GM18520 (cell line): ENCODE measurements around the gene CHRNA4.

Experiments used
- ATAC-seq: cut with Tn5 transposase; IDR thresholded peaks from one replicate; pipeline ENCODE4 v1.9.1; 2021; ENCODE audit not compliant: unreplicated experiment

Gene CHRNA4

DNA sequence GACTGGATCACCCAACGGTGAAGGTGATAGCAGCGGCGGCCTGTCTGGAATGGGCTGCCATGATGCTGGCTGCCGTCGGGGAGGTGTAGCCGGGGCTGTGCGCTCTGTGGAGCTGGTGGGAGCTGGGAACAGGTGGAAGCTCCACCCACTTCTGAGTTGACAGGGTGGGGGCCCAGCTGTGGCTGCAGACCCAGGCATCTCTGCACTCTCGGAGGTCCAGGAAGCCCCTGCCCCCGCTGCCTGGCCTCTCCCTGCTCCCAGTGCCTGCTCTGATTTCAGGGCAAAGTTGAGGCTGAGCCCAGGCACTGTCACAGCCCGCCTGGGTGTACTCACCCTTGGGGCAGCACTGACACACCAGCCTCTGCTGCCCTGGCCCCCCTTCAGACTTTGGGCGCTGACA, 18.1 kb upstream of the CHRNA4 start:
- no peak for ATAC-seq

DNA sequence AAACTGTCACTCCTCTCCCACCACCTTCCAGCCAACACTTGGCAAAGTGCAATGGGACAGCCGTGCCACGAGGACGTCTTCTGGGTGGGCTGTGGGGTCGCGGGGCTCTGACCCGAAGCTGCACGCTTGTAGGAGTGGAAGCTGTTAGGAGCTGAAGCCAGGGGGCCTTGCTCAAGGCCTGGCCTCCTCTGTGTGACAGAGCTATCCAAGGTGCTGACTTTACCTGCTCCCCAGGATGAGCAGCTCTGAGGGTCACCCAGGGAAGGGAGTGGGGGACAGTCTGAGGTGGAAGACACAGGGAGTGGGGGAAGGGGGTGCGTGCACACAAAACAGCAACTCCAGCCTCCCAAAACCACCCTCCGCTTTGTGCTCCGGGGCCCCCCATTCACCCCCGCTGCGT, 17.5 kb upstream of the CHRNA4 start:
- no peak for ATAC-seq

GRCh38 chr20:63377951-63378381, 16.8 kb upstream of the CHRNA4 start:
- ATAC-seq = no peak

GRCh38 chr20:63377256-63377941, 16.2 kb upstream of the CHRNA4 start:
- ATAC-seq = no peak

DNA sequence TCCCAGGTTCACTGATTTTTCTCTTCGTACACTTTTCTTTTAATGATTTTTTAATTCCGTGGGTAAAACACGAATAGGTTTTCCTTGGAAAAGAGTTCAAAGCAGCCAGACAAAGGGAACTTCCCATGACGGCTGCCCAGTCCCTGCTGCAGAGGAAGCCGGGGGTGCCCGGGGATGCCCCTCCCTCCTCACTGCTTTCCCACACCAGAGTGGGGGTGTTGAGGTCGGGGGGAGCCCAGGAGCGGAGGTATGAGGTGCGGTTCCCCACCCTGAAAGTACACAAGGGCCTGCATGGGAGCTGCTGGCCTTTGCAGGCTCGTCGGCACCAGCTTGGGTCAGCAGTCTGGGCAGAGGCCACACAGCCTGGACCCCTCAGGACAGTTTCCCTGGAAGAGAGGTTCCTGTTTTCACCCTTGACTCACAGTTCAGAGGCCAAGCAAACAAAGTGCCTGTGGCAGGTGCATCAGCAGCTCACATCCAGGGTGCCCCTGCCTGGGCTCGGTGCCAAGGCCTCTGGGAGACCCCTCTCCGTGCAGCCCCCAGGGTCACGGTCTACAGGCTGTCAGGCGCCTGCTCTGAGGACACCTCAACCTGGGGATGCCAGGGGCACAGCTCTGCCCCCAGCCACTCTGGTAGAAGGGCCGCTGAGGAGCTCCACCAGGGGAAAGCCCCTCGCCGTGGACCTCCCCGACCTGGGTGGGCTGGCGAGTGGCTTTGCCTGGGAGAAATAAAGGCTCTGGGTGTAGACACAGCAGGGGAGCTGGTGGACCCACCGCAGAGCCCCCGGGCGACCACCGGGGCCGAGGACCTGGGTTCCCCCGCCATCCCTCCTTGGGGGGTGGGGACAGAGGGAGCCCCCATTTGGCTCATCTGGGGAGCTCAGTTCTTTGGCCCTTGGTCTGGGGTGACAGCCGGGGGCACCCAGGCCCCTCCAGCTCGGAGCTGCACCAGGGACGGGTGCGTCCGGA, 15.4 kb upstream of the CHRNA4 start:
- no peak for ATAC-seq

DNA sequence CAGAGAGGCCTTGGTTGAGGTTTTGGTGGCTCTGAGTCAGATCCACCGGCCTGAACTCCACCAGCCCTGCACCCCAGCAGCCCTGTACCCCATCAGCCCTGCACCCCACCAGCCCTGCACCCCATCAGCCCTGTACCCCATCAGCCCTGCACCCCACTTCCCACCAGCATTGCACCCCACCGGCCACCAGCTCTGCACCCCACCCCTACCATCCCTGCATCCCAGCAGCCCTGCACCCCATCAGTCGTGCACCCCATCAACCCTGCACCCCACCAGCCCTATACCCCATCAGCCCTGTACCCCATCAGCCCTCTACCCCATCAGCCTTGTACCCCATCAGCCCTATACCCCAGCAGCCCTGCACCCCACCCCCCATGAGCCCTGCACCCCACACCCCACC, 14.3 kb upstream of the CHRNA4 start:
- no peak for ATAC-seq

DNA sequence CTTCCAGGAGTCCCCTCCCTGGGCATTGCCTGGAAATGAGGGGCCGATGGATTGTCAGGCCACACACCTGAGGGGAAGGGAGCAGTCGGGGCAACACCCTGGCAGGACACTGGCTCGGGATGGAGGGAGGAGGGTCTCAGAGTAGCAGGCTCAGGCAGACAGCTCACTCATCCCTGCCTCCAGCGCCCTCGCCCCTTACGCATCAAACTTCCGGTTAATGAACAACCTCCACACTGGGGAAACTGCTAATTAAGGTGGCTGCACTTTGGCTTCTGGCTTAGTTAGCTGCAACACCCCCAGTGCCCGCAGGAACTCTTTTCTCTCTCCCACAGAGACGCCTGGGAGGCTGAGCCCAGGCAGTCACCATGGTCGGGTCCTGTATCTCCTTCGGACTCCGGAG, 13.4 kb upstream of the CHRNA4 start:
- ATAC-seq = no peak

DNA sequence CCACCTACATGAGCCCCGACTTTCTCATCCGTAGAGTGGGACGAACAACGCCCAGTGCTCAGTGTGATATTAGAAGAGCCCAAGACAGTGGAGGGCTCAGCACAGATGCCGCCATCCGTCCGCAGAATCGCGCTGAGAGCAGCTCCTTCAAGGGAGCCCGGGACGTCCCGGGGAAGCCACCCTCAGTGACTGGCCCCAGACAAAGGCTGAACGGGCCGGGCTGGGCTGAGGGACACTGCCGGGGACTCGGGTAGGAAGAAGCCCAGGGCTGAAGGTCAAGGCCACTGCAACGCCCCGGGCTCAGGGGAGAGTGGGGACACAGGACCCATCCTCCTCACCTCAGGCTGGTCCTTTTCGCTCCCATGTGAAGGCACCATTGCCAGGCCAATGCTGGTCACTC, 12.8 kb upstream of the CHRNA4 start:
- no peak for ATAC-seq

GRCh38 chr20:63372971-63373885, 12.1 kb upstream of the CHRNA4 start:
- no peak for ATAC-seq

DNA sequence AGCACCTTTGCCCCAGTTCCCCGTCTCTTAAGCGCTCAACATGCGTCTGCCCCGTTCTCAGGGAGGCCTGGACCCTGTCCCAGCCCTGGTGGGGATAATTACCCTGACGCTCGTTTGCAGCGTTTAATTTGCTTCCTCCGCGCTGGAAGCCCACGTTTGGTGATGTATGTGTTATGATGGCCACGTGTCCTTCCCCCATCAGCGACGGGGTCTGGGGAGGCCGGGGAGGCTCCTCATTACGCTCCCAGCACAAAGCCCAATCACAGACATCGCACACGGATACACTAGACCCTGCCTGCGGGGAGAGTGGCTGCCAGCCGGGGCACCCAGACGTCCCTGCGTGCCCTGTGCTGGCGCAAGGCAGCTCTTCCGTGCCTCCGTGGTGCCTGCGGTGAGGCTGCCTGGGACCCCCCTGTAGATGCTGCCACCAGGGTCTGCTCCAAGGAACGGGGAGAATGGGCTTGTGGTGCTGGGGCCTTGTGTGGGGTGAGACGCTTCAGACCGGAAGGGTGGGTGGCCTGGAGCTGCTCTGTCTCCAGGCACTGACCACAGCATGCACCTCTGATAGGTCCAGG, 10.2 kb upstream of the CHRNA4 start:
- ATAC-seq = no peak

DNA sequence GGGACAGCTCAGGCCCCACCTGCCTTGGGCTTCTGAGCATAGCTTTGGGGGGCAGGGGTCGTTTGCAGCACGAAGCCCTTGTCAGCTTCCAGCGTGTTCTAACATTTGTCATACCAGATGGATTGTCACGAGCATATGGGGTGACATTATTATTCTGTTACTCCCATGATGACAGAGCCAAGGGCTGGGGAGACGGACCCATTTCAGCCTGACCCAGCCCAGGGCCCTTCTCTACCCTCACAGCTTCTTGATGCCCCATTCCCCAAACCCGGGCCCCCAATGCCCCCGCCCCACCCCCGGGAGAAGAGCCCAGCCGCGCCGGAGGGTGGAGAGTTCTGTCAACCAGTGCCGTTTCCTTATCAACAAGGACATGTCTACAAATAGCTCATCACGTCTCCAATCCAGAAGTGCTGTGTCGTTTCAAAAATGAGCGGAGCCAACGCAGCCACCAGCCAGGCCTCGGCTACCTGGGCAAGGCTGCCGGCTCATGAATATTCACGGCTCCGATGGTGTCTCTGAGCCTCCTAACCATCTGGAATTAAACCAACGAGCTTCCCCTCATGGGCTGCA, 9.6 kb upstream of the CHRNA4 start:
- ATAC-seq = no peak

GRCh38 chr20:63369724-63370617, 8.8 kb upstream of the CHRNA4 start:
- no peak for ATAC-seq

DNA sequence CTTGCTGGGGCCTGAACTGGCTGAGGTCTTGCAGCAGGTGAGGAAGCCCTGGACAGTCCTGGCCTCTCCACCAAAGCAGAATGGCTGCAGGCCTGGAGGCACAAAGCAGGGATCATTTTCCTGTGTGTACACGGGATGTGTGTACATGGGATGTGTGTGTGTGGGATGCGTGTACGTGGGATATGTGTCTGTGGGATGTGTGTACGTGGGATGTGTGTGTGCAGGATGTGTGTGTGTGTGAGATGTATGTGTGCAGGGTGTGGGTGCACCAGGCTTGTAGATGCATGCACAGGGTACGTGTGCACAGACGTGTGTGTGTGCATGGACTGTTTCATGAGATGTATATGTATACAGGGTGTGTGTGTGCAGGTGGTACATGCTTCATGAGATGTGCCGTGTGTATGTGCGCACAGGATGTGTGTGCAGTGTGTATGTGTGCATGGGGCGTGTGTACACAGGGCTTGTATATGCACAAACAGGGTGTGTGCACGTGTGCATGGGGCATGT, 7.9 kb upstream of the CHRNA4 start:
- ATAC-seq = no peak

DNA sequence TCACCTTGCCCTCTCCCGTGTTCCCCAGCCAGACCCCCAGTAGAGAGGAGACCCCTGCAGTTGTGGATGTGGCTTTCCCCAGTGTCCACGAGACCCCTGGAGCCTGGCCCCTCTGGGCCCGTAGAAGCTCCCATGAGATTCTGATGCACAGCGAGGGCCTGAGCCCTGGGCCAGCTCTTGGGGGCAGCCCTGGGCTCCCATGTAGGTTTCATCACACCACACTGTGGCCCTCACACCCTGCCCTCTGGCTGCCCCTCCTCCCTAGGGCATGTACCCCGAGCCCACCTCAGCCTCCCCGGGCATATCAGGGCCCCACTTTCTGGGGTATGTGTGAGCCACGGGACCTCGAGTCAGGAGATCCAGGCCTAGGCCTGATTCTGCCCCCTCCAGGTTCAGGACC, 7.0 kb upstream of the CHRNA4 start:
- no peak for ATAC-seq

GRCh38 chr20:63367446-63368055, 6.4 kb upstream of the CHRNA4 start:
- ATAC-seq = no peak

DNA sequence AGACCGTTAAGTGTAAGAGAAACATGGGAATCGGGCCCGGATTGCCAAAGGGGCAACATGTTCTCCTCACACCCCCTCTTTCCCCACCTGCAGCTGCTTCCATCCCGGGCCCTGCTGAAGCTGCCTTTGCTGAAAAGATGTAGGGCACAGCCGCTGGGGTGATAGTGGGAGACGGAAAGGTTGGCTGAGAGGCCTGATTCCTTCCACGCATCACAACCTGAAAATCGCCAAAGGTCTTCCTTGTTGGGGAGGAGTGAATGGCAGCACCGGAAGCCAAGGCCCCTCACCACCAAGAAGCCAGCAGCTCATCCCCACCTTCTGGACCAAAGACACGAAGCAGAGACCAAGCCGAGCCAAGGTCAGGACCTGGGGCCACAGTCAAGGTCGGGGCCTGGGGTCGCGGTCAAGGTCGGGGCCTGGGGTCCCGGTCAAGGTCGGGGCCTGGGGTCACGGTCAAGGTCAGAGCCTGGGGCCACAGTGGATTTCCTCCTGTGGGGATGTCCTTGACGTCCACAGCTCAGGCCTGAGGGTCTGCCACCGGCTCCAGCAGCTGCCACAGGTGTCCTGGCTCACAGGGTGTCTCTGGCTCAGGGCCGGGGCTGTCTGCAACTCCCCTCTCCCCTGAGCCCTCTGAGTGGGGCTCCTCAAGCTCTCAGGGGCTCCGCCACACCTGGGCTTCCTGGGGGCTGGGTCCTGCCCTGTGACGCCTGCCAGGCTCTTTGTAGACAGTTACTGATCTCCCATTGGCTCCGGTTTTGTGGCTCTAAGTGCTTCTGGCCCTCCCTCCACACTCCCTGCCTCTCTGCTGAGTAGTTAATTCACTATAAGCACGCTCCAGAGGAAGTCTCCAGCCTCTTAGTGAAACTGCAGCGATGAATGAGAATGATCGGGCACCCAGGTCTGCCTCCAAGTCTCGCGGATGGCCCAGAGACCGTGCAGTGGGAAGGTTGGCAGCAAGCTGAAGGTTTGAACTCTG, 5.5 kb upstream of the CHRNA4 start:
- no peak for ATAC-seq

DNA sequence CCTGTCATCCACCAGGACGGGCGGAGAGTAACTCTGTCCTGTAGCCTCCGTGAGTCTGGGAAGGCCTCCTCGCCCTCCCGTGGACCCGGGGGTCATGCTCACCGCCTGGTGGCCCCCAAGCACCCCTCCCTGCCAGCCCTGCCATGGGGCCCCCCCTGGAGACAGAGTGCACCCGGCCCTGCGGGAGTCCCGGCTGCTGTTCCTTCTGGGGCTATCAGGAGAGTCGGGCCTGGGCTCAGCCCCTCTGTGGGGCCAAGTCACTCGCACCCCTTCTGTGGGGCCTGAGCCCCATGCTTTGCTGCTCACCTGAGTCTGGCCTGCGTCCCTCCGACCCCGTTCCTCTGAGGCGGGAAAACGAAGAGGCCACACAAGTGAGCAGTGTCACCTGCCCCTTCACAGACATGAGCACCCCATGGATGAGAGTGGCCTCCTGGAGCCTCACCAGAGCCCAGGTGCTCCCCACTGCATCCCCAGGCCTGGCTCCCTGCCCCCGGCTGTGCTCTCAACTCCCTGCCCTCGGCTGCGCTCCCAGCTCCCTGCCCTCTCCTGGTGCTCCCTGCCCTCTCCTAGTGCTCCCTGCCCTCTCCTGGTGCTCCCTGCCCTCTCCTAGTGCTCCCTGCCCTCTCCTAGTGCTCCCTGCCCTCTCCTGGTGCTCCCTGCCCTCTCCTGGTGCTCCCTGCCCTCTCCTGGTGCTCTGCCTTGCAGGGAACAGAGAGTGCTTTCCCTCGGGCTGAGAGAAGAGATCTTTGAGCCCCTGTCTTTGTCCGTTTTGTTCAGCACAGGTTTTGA, 4.6 kb upstream of the CHRNA4 start:
- ATAC-seq = no peak
